Kidney (tissue), 14 donors: ENCODE measurements around the gene ARG2. TPM values are rescaled to one million over a fixed set of nuclear protein-coding genes. Genes with fewer than 3 reads are reported as not detected.
A peak's percentile ranks its signal among the peaks of the same experiment; 100 is the strongest.

Experiments
- DNase-seq, 5 donors: peaks; one replicate each; pipeline ENCODE4 v3.0.0-alpha.2; 2013 to 2020
- FAIRE-seq: peaks from 2 replicates; lab custom pipeline; 2012; peaks lifted over from hg19 to GRCh38; lab: Jason Lieb, UNC
- H3K27ac ChIP-seq, 2 donors: one replicate each; pipeline ENCODE4 v1.7.0; 2013; ENCODE audit warnings: low read depth in 2 of 2, low read length in 2 of 2, inconsistent platforms in 1 of 2
- H3K27me3 ChIP-seq: one replicate; pipeline ENCODE4 v1.7.1; 2013; ENCODE audit warnings: low read length, inconsistent platforms; ENCODE audit not compliant: control insufficient read depth, insufficient read depth
- H3K36me3 ChIP-seq, 3 donors: one replicate each; pipeline versions ENCODE4 v1.7.0 to v1.7.1; 2013; ENCODE audit warnings: low read length in 3 of 3, control low read depth in 1 of 3, inconsistent platforms in 1 of 3; ENCODE audit not compliant: insufficient read depth in 3 of 3, control insufficient read depth in 2 of 3
- H3K4me1 ChIP-seq, 3 donors: one replicate each; pipeline versions ENCODE4 v1.7.0 to v1.7.1; 2013; ENCODE audit warnings: low read length in 3 of 3, inconsistent platforms in 1 of 3, low read depth in 1 of 3; ENCODE audit not compliant: control insufficient read depth in 2 of 3, insufficient read depth in 2 of 3
- H3K4me3 ChIP-seq, 3 donors: one replicate each; pipeline versions ENCODE4 v1.7.0 to v1.8.1; 2013; ENCODE audit warnings: low read length in 3 of 3, control low read depth in 1 of 3, inconsistent platforms in 1 of 3
- H3K9ac ChIP-seq, 3 donors: one replicate each; pipeline versions ENCODE4 v1.7.0 to v1.7.1; 2013; ENCODE audit warnings: low read length in 3 of 3, control low read depth in 1 of 3, inconsistent platforms in 1 of 3
- H3K9me3 ChIP-seq, 3 donors: one replicate each; pipeline versions ENCODE4 v1.7.0 to v1.7.1; 2013; ENCODE audit warnings: low read length in 3 of 3, control low read depth in 1 of 3, inconsistent platforms in 1 of 3; ENCODE audit not compliant: control insufficient read depth in 2 of 3, insufficient read depth in 1 of 3
- CTCF ChIP-seq: IDR thresholded peaks from 3 replicates; pipeline ENCODE4 v1.5.1; 2012; ENCODE audit warnings: mild to moderate bottlenecking, moderate library complexity, borderline replicate concordance; ENCODE audit not compliant: insufficient read depth; ENCODE audit errors: extremely low read depth
- intact Hi-C: fragments of 100-400 bp; cut with DNase I; formaldehyde crosslinking; loops from one replicate; pipeline ENCODE4 v1.11.1; 2022
- polyA plus RNA-seq: library from polyadenylated mRNA; stranded (reverse); fragments of 350-450 nt; fragmentation: Illumina TruSeq; extraction: RNeasy Lipid Tissue Mini Kit (QIAGEN cat#74804); gene quantifications from one replicate; pipeline ENCODE4 v1.2.3, GENCODE V29; 2014; ENCODE audit warnings: low read depth, low replicate concordance; ENCODE audit not compliant: insufficient read depth
- total RNA-seq: library from RNA; stranded (reverse); fragmentation: NEBNext Ultra II Directional; extraction: Animal tissue kit (Norgen Biotek cat#: 25700); gene quantifications from one replicate; pipeline ENCODE4 v1.2.1, GENCODE V29; 2021
- donor health status: control.
- donor health status: control.
- donor health status: control.
- donor health status: control.
- donor health status: control.
- donor health status: DM: yes; HTN: yes; CAD: no.
- donor health status: Normal renal cell carcinoma (clear cell type).

The ARG2 gene
- total and polyA plus RNA-seq, 2 donors from 2014 or later = 19.2 to 77.0 TPM

GRCh38 chr14:67610491-67610890 lies 9.2 kb upstream of the ARG2 start:
- H3K4me3 ChIP-seq = no peak overlapping the region
- DNase-seq = no peak
- no peaks in the 10 kb centered on the region for H3K27me3 ChIP-seq
- no peak for TF ChIP-seq CTCF
- no peaks in the 10 kb centered on the region for H3K9me3 ChIP-seq
- H3K4me1 ChIP-seq = no peaks in the 10 kb centered on the region
- H3K36me3 ChIP-seq = no peaks in the 10 kb centered on the region
- intact Hi-C loops = loop anchor here (10.0 kb wide), 1 partner anchor 54 kb away; no protein-coding TSS in a partner anchor
- no peak for FAIRE-seq
- H3K9ac ChIP-seq = no peak overlapping the region
- no peak overlapping the region for H3K27ac ChIP-seq

- Histone ChIP-seq H3K4me1 (peaks cover 0 to 6% (median 5%) of the 10 kb centered on the region in 3 donors), H3K4me3 (no peak overlapping the region), H3K36me3 (no peaks in the 10 kb centered on the region), H3K27me3 (no peaks in the 10 kb centered on the region), H3K9ac (peak overlapping the region in 2 of 3 donors; percentile 9 to 37), H3K9me3 (no peaks in the 10 kb centered on the region), H3K27ac (peak overlapping the region in 1 of 2 donors; percentile 25)
- FAIRE-seq (no peak), DNase-seq (peak in 3 of 5 donors; percentile 28 to 94 (median 92))
- TF ChIP-seq CTCF = peak; percentile 65
- intact Hi-C loops = loop anchor here (10.0 kb wide), 1 partner anchor 46 kb away; no protein-coding TSS in a partner anchor
Measured at GRCh38 chr14:67618617-67619063, 1.1 kb upstream of the ARG2 start.

- FAIRE-seq = no peak
- peak overlapping the region; percentile 79 to 85 for H3K27ac ChIP-seq
- H3K27me3 ChIP-seq = no peaks in the 10 kb centered on the region
- DNase-seq = peak; percentile 52 to 74 (median 66)
- H3K36me3 ChIP-seq = no peaks in the 10 kb centered on the region
- H3K9me3 ChIP-seq = no peaks in the 10 kb centered on the region
- no peak for TF ChIP-seq CTCF
- H3K4me3 ChIP-seq = peak overlapping the region; percentile 63 to 78 (median 76)
- intact Hi-C loops = no loop called here
- peaks cover 0 to 6% (median 5%) of the 10 kb centered on the region in 3 donors for H3K4me1 ChIP-seq
- H3K9ac ChIP-seq = peak overlapping the region; percentile 33 to 82 (median 38)
Measured at GRCh38 chr14:67620217-67620785, 581 bp downstream of the ARG2 start.
